HPDE6-E6E7 (cell line): ENCODE measurements around the gene ACKR2.

Experiments used
- DNase-seq: peaks from one replicate; pipeline ENCODE4 v3.0.0; 2011; ENCODE audit warnings: missing footprints; ENCODE audit errors: extremely low spot score

Gene ACKR2

GRCh38 chr3:42829083-42829627 lies 19.9 kb downstream of the ACKR2 start:
- DNase-seq: peak; percentile 20

- DNase-seq: no peak
Measured at GRCh38 chr3:42829628-42830436, 20.6 kb downstream of the ACKR2 start.

DNA sequence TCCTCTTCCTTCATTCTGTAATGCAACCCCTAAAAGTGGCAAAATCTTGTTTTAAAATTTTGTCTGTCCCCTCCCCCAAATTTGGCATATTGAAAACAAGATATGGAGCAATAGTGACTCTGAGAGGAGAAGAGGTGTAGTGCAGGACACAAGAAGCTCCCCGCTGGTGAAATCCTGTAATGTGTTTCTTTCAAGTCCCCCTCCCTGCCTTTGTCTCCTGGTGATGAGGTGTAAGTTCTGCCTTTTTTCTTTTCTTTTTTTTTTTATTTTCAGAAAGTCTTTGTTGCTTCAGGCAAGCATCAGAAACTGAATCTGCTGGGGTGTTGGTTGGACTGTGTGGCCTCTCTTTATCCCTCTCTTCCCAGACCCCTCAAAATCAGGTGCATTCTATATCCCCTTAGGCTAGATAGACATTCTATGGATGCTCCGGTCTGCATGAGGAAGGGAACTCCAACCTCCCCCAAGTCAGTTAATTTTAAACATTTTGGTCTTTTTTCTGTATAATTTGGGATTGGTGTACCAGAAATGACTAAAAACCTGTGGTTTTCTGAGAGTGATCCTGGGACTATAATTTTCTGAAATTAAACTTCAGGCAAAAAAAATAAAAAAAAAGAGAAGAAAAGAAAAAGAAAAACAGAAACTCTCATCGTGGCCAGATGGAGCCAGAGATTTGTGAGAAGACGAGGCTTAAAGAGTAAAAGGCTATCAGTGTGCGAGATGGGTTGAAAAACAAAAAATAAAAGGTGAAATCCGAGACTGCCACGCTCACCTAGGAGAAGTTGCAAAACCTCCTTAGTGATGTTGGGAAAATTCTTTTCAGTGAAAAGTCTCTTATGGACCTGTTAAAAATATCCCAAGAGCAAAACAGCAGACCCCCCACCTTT lies 21.4 kb downstream of the ACKR2 start:
- DNase-seq: no peak

DNA sequence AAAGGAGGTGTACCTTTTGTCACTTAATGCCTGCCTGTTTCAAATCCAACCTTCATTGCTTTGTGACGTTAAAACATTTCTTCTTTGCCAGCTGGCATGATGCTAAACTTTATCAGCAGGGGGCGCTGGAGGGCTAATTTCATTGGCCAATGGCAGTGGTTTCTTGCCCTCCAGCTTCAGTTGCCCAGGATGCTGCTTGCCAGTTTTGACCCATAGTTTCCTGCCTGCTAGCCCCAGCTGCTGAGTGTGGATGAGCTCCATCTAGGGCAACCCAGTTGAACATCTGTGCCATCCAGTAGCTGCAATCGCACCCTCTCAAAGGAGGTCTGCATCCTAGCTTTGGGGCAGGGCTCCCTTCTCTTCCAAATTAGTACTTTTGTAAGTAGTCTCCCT lies 22.1 kb downstream of the ACKR2 start:
- DNase-seq: no peak

- no peak for DNase-seq
Measured at GRCh38 chr3:42836150-42837123, 27.2 kb downstream of the ACKR2 start.

DNA sequence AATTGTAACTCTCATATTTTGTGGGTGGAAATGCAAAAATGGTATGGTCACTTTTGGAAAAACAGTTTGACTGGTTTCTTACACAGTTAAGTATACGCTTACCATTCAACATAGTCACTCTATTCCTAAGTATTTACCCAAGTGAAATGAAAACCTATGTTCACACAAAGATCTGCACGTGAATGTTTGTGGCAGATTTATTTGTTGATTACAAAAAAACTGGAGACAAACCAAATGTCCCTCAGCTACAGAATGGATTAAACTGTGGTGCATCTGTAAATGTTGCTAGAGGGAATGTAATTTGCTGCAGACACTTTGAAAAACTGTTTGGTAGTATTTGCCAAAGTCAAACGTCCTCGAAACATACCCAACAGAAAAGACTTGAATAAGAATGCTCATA lies 29.3 kb downstream of the ACKR2 start:
- DNase-seq: no peak

- peak; percentile 38 for DNase-seq
Measured at GRCh38 chr3:42839616-42840015, 30.4 kb downstream of the ACKR2 start.

DNA sequence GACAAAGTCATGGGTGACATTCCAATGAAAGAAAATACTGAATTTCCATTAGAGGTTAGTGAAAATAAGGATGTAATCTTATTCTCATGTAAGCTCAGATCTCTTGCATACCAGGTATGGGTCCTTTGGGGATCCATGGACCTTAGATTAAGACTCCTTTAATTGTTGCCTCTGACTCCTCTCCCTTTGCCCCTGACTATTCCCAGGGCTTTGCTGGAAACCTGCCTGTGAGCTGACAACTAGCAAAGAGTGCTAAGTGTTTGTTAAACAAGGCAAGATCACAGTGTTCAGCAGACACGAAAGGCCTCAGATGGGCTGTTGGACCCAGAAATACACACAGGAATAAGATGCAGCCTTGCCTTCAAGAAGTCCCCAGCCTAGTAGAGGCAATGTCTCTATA lies 32.1 kb downstream of the ACKR2 start:
- DNase-seq: no peak

GRCh38 chr3:42843713-42844411 lies 34.6 kb downstream of the ACKR2 start:
- DNase-seq: no peak

DNA sequence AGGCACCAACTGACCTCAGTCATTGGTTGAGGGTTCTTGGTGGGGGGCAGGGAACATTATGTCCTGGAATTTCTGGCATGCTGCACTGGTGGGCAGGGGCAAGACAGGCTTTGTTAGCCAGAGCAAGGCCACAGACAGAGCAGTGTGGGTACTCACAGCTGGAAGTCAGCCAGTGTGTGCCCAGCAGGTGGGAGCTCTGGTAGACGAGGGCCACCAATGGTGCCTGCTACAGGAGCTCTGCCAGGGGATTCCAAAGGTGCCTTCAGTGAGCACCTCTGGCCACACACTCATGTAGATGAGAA lies 35.1 kb downstream of the ACKR2 start:
- no peak for DNase-seq

DNA sequence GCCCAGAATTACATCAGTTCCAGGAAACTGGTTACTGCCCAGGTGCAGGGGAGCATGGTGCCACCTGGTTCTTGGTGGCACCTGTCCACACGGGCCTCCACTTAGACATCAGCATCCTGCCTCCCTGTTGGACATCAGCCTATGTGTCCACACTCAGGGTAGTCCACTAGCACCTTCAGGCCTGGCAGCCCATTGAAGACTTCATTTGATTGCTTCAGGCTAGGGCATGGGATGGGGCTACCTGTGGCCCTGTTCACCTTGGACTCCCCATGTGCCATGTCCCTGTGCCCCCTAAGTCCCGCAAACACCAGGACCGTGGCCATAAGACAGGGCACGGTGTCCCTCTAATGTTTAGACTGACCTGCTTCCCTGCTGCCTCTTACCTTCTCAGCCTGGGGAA lies 35.6 kb downstream of the ACKR2 start:
- DNase-seq: no peak

DNA sequence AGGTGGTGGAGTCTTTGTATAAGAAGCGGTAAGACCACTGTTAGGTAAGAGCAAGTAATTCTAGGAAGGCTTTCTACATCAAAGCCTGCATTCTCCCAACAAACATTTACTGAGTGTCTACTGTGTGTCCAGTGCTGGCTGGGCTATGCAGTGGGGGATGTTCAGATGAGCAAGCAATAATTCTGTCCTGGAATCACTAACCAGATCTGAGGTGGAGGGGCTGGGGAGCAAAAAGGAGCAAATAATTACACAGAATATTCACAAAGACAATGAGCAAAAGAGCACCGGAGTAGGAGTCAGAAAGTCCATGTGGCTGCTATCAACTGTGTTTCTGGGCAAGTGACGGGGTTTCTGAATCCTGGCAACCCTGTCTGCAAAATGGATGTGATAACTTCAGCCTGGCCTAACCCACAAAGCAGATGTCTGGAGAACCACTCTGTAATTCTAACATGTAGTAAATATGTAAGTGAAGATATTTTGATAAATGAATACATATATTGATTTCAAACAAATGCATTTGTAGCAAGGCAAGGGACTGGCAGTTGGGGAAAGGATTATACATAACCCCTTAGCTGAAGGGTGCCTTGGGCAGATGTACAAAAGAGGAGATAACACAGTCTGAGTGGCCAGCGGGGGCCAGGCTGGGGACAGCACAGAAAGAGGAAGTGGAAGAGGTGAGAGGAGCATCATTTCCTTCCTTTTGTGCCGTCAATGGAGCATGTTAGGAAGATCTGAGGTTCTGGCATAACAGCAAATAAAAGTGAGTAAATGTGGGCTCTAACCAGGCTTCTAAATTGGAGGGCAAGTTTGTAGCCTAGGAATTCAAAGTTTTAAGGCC lies 37.7 kb downstream of the ACKR2 start:
- DNase-seq: no peak

GRCh38 chr3:42847731-42848130 lies 38.5 kb downstream of the ACKR2 start:
- DNase-seq: no peak

GRCh38 chr3:42849017-42849416 lies 39.8 kb downstream of the ACKR2 start:
- no peak for DNase-seq

- no peak for DNase-seq
Measured at GRCh38 chr3:42850263-42850662, 41.0 kb downstream of the ACKR2 start.

GRCh38 chr3:42851228-42851834 lies 42.1 kb downstream of the ACKR2 start:
- DNase-seq: no peak

GRCh38 chr3:42852441-42852840 lies 43.2 kb downstream of the ACKR2 start:
- DNase-seq: no peak

GRCh38 chr3:42853056-42853455 lies 43.8 kb downstream of the ACKR2 start:
- no peak for DNase-seq

DNA sequence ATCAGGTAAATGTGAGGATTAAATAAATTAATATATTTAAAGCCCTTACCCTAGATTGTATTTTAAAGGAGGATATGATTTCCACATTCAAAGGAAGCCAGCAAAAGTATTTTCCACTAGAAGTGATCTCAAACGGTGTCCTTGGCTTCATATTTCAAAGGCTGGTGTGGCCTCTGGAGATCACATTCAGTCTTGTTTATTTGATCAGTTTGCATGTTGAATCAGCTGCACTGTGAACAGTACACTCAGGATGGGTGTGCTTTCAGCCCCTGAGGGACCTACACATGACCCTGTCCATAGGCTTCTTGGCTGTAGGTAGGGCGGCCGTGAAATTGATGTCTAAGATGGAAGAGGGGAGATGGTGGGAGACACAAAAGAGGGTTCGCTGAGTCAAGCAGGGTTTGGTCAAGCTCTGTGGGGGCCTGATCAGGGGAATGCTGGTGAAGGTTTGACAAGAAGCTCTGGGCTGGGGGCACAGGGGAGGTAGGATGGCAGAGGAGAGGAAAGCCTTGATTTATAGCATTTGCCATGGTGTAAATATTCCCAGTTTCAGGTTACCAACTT lies 44.6 kb downstream of the ACKR2 start:
- no peak for DNase-seq

- no peak for DNase-seq
Measured at GRCh38 chr3:42855219-42855546, 45.9 kb downstream of the ACKR2 start.
